ENCODE results near the gene ELOB. TPM values are rescaled to one million over a fixed set of nuclear protein-coding genes. Genes with fewer than 3 reads are reported as not detected.

ELOB gene
- total and polyA plus RNA-seq, 2 of the 13 experiments (the other 11 are each of a cell fraction or from before 2014, with no cell fraction given): 208 to 225 TPM

DNA sequence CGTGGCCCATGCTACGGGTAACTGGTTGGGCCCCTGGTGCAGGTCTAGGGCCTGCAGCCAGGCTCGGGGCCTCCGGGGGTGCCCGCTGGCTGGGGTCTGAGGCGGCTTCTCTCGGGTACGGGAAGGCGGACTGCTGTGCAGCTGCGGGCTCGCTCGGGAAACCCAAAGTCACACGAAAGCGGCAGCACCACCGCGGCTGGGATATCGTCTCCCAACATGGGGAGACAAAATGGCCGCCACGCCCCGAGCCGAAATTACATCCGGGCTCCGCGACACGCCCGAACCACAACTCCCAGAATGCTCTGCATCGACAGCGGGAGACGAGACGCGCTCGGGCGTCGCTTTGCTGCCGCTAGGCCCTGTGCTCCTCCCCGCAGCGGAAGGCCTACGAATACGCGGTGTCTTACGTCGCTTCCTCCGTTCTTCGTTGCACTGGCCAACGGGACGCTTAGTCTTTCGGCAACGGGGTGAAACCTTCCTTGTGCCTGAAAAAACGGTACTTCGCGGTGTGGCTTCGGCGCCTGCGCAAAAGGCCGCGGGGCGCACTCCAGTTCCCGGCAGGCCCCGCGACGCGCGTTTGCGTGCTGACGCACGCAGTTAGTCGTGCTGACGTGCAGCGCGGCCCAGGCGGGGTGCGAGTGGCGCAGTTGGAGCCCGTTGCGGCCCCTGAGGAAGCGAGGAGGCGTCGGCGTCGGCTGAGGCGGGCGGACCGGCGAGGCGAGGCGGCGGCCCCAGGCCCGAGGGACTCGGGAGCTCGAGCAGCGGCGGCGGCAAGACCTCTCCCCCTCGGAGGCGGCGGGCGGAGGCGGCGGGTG lies 24.8 kb downstream of the ELOB start, which contains the start of gene SRRM2 (continued):
- TF ChIP-seq, protein P1, sequence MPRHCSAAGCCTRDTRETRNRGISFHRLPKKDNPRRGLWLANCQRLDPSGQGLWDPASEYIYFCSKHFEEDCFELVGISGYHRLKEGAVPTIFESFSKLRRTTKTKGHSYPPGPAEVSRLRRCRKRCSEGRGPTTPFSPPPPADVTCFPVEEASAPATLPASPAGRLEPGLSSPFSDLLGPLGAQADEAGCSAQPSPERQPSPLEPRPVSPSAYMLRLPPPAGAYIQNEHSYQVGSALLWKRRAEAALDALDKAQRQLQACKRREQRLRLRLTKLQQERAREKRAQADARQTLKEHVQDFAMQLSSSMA (CRISPR knock-in tag; IDR thresholded peaks at IDR 0.05): no peak; the same call in 1 of the 2 replicates
- TF ChIP-seq, protein P2, sequence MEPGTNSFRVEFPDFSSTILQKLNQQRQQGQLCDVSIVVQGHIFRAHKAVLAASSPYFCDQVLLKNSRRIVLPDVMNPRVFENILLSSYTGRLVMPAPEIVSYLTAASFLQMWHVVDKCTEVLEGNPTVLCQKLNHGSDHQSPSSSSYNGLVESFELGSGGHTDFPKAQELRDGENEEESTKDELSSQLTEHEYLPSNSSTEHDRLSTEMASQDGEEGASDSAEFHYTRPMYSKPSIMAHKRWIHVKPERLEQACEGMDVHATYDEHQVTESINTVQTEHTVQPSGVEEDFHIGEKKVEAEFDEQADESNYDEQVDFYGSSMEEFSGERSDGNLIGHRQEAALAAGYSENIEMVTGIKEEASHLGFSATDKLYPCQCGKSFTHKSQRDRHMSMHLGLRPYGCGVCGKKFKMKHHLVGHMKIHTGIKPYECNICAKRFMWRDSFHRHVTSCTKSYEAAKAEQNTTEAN (CRISPR knock-in tag; conservative IDR thresholded peaks at IDR 0.05): peak; percentile 36
- TF ChIP-seq, protein P3, sequence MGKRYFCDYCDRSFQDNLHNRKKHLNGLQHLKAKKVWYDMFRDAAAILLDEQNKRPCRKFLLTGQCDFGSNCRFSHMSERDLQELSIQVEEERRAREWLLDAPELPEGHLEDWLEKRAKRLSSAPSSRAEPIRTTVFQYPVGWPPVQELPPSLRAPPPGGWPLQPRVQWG (CRISPR knock-in tag; IDR thresholded peaks at IDR 0.05; ENCODE audit: borderline replicate concordance, low read depth): no peak
- TF ChIP-seq, protein P4, sequence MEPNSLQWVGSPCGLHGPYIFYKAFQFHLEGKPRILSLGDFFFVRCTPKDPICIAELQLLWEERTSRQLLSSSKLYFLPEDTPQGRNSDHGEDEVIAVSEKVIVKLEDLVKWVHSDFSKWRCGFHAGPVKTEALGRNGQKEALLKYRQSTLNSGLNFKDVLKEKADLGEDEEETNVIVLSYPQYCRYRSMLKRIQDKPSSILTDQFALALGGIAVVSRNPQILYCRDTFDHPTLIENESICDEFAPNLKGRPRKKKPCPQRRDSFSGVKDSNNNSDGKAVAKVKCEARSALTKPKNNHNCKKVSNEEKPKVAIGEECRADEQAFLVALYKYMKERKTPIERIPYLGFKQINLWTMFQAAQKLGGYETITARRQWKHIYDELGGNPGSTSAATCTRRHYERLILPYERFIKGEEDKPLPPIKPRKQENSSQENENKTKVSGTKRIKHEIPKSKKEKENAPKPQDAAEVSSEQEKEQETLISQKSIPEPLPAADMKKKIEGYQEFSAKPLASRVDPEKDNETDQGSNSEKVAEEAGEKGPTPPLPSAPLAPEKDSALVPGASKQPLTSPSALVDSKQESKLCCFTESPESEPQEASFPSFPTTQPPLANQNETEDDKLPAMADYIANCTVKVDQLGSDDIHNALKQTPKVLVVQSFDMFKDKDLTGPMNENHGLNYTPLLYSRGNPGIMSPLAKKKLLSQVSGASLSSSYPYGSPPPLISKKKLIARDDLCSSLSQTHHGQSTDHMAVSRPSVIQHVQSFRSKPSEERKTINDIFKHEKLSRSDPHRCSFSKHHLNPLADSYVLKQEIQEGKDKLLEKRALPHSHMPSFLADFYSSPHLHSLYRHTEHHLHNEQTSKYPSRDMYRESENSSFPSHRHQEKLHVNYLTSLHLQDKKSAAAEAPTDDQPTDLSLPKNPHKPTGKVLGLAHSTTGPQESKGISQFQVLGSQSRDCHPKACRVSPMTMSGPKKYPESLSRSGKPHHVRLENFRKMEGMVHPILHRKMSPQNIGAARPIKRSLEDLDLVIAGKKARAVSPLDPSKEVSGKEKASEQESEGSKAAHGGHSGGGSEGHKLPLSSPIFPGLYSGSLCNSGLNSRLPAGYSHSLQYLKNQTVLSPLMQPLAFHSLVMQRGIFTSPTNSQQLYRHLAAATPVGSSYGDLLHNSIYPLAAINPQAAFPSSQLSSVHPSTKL (CRISPR knock-in tag; IDR thresholded peaks at IDR 0.05): peak; percentile 8; the same call in 1 of the 2 replicates
- TF ChIP-seq, protein P5, sequence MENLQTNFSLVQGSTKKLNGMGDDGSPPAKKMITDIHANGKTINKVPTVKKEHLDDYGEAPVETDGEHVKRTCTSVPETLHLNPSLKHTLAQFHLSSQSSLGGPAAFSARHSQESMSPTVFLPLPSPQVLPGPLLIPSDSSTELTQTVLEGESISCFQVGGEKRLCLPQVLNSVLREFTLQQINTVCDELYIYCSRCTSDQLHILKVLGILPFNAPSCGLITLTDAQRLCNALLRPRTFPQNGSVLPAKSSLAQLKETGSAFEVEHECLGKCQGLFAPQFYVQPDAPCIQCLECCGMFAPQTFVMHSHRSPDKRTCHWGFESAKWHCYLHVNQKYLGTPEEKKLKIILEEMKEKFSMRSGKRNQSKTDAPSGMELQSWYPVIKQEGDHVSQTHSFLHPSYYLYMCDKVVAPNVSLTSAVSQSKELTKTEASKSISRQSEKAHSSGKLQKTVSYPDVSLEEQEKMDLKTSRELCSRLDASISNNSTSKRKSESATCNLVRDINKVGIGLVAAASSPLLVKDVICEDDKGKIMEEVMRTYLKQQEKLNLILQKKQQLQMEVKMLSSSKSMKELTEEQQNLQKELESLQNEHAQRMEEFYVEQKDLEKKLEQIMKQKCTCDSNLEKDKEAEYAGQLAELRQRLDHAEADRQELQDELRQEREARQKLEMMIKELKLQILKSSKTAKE (CRISPR knock-in tag; IDR thresholded peaks at IDR 0.05; ENCODE audit: borderline replicate concordance): peak; percentile 50; the same call in 1 of the 2 replicates
- no peak for TF ChIP-seq FOXK1 (CRISPR knock-in tag; IDR thresholded peaks at IDR 0.05; ENCODE audit: borderline replicate concordance, low read depth)
- TF ChIP-seq, protein P6, sequence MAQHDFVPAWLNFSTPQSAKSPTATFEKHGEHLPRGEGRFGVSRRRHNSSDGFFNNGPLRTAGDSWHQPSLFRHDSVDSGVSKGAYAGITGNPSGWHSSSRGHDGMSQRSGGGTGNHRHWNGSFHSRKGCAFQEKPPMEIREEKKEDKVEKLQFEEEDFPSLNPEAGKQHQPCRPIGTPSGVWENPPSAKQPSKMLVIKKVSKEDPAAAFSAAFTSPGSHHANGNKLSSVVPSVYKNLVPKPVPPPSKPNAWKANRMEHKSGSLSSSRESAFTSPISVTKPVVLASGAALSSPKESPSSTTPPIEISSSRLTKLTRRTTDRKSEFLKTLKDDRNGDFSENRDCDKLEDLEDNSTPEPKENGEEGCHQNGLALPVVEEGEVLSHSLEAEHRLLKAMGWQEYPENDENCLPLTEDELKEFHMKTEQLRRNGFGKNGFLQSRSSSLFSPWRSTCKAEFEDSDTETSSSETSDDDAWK (CRISPR knock-in tag; IDR thresholded peaks at IDR 0.05): no peak
- TF ChIP-seq GFI1 (CRISPR knock-in tag; IDR thresholded peaks at IDR 0.05; ENCODE audit: borderline replicate concordance): peak; percentile 31; the same call in 1 of the 2 replicates
- TF ChIP-seq, protein P7, sequence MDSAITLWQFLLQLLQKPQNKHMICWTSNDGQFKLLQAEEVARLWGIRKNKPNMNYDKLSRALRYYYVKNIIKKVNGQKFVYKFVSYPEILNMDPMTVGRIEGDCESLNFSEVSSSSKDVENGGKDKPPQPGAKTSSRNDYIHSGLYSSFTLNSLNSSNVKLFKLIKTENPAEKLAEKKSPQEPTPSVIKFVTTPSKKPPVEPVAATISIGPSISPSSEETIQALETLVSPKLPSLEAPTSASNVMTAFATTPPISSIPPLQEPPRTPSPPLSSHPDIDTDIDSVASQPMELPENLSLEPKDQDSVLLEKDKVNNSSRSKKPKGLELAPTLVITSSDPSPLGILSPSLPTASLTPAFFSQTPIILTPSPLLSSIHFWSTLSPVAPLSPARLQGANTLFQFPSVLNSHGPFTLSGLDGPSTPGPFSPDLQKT (CRISPR knock-in tag; IDR thresholded peaks at IDR 0.05; ENCODE audit: borderline replicate concordance): 0 out of 2 replicates have a peak, but pooled peaks have one; percentile 23
- TF ChIP-seq ZNF841 (CRISPR knock-in tag; IDR thresholded peaks at IDR 0.05; ENCODE audit: borderline replicate concordance): peak; percentile 34; the same call in 1 of the 2 replicates
- TF ChIP-seq ZNF607 (CRISPR knock-in tag; IDR thresholded peaks at IDR 0.05; ENCODE audit: borderline replicate concordance): peak; percentile 86
- TF ChIP-seq, protein P8, sequence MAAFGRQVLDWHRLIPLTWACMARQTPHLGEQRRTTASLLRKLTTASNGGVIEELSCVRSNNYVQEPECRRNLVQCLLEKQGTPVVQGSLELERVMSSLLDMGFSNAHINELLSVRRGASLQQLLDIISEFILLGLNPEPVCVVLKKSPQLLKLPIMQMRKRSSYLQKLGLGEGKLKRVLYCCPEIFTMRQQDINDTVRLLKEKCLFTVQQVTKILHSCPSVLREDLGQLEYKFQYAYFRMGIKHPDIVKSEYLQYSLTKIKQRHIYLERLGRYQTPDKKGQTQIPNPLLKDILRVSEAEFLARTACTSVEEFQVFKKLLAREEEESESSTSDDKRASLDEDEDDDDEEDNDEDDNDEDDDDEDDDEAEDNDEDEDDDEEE (CRISPR knock-in tag; IDR thresholded peaks at IDR 0.05): peak; percentile 58; the same call in 1 of the 2 replicates
- no peak for TF ChIP-seq ZNF263 (CRISPR knock-in tag; IDR thresholded peaks at IDR 0.05)
- TF ChIP-seq ZNF678 (CRISPR knock-in tag; IDR thresholded peaks at IDR 0.05): peak; percentile 69; the same call in 1 of the 2 replicates

All from HepG2 (cell line).